ENCODE measurements around the gene PPP1R16B. TPM values are rescaled to one million over a fixed set of nuclear protein-coding genes. Genes with fewer than 3 reads are reported as not detected.

The PPP1R16B gene
- total and polyA plus RNA-seq, 3 donors from 2014 or later: 1.2 to 3.7 (median 1.3) TPM

- no peak for DNase-seq
- Histone ChIP-seq H3K36me3 (ENCODE audit: low read depth, missing control alignments) (no peaks in the 10 kb centered on the region), H3K4me3 (no peak overlapping the region), H3K27me3 (no peaks in the 10 kb centered on the region), H3K4me1 (no peaks in the 10 kb centered on the region), H3K27ac (no peak overlapping the region), H3K9me3 (no peaks in the 10 kb centered on the region)
- WGBS, 2 donors: 92 to 94% methylated on average over 8 of the region's 8 CpGs
- no peak for TF ChIP-seq CTCF (IDR thresholded peaks at IDR 0.05)
- no peak for TF ChIP-seq POLR2A (IDR thresholded peaks at IDR 0.05)
- intact Hi-C loops (cut with DNase I; ENCODE audit: low total_unique reads): no loop called here
Measured at GRCh38 chr20:38831995-38832620, 26.6 kb downstream of the PPP1R16B start.

- Histone ChIP-seq H3K27ac (no peak overlapping the region), H3K9me3 (no peaks in the 10 kb centered on the region), H3K4me3 (no peak overlapping the region), H3K4me1 (no peaks in the 10 kb centered on the region), H3K27me3 (no peaks in the 10 kb centered on the region), H3K36me3 (ENCODE audit: low read depth, missing control alignments) (no peaks in the 10 kb centered on the region)
- no peak for TF ChIP-seq CTCF (IDR thresholded peaks at IDR 0.05)
- no peak for TF ChIP-seq POLR2A (IDR thresholded peaks at IDR 0.05)
- intact Hi-C loops (cut with DNase I; ENCODE audit: low total_unique reads): no loop called here
- 80 to 91% methylated on average over 5 of the region's 5 CpGs for WGBS, 2 donors
- no peak for DNase-seq
Measured at GRCh38 chr20:38833154-38833856, 27.8 kb downstream of the PPP1R16B start.

GRCh38 chr20:38833857-38834164 is 28.3 kb downstream of the PPP1R16B start:
- Histone ChIP-seq H3K27ac (no peak overlapping the region), H3K9me3 (no peaks in the 10 kb centered on the region), H3K36me3 (ENCODE audit: low read depth, missing control alignments) (no peaks in the 10 kb centered on the region), H3K4me3 (no peak overlapping the region), H3K27me3 (no peaks in the 10 kb centered on the region), H3K4me1 (no peaks in the 10 kb centered on the region)
- intact Hi-C loops (cut with DNase I; ENCODE audit: low total_unique reads): no loop called here
- 78 to 91% methylated on average over 4 of the region's 4 CpGs for WGBS, 2 donors
- TF ChIP-seq CTCF (IDR thresholded peaks at IDR 0.05) (no peak), POLR2A (IDR thresholded peaks at IDR 0.05) (no peak)
- no peak for DNase-seq

GRCh38 chr20:38834868-38835267 is 29.4 kb downstream of the PPP1R16B start:
- H3K4me1 ChIP-seq: no peaks in the 10 kb centered on the region
- H3K9me3 ChIP-seq: no peaks in the 10 kb centered on the region
- no peak overlapping the region for H3K4me3 ChIP-seq
- TF ChIP-seq POLR2A (IDR thresholded peaks at IDR 0.05) (no peak), CTCF (IDR thresholded peaks at IDR 0.05) (no peak)
- no peaks in the 10 kb centered on the region for H3K36me3 ChIP-seq (ENCODE audit: low read depth, missing control alignments)
- H3K27ac ChIP-seq: no peak overlapping the region
- H3K27me3 ChIP-seq: no peaks in the 10 kb centered on the region
- intact Hi-C loops (cut with DNase I; ENCODE audit: low total_unique reads): no loop called here
- DNase-seq: no peak

- no peak overlapping the region for H3K27ac ChIP-seq
- no peaks in the 10 kb centered on the region for H3K9me3 ChIP-seq
- intact Hi-C loops (cut with DNase I; ENCODE audit: low total_unique reads): no loop called here
- no peak for DNase-seq
- WGBS, 2 donors: 53 to 82% methylated on average over 3 to 28 of the region's 28 CpGs
- no peak for TF ChIP-seq CTCF (IDR thresholded peaks at IDR 0.05)
- TF ChIP-seq POLR2A (IDR thresholded peaks at IDR 0.05): no peak
- no peak overlapping the region for H3K4me3 ChIP-seq
- no peaks in the 10 kb centered on the region for H3K4me1 ChIP-seq
- H3K36me3 ChIP-seq (ENCODE audit: low read depth, missing control alignments): no peaks in the 10 kb centered on the region
- no peaks in the 10 kb centered on the region for H3K27me3 ChIP-seq
Measured at GRCh38 chr20:38835792-38836191, 30.3 kb downstream of the PPP1R16B start.
